Measurements from ENCODE around the gene ADGRL3.

DNA sequence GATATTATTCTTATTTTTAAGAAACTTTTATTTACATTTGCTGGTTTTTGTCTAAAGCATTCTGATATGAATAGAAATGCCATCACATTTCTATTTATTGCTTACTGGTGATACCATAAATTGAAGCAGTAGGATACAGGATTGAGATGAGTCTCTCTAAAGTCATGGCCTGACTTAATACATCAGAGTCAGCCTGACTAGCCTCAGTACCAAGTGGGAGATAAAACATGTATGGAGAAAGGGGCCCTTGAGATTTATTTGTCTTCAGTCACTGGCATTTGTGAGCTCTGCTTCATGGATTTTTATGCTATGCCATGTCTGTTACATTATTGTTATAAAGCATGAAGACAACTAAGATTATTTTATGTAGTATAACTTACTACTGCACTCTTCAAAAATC, 465.5 kb downstream of the ADGRL3 start:
- no peak for TF ChIP-seq POLR2A (IDR thresholded peaks at IDR 0.05; ENCODE audit: low read depth)
- TF ChIP-seq, protein P1, sequence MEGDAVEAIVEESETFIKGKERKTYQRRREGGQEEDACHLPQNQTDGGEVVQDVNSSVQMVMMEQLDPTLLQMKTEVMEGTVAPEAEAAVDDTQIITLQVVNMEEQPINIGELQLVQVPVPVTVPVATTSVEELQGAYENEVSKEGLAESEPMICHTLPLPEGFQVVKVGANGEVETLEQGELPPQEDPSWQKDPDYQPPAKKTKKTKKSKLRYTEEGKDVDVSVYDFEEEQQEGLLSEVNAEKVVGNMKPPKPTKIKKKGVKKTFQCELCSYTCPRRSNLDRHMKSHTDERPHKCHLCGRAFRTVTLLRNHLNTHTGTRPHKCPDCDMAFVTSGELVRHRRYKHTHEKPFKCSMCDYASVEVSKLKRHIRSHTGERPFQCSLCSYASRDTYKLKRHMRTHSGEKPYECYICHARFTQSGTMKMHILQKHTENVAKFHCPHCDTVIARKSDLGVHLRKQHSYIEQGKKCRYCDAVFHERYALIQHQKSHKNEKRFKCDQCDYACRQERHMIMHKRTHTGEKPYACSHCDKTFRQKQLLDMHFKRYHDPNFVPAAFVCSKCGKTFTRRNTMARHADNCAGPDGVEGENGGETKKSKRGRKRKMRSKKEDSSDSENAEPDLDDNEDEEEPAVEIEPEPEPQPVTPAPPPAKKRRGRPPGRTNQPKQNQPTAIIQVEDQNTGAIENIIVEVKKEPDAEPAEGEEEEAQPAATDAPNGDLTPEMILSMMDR (IDR thresholded peaks at IDR 0.05) = no peak

All from esophagus muscularis mucosa (tissue), 3 donors.